ENCODE data around the gene CBLC.

DNA sequence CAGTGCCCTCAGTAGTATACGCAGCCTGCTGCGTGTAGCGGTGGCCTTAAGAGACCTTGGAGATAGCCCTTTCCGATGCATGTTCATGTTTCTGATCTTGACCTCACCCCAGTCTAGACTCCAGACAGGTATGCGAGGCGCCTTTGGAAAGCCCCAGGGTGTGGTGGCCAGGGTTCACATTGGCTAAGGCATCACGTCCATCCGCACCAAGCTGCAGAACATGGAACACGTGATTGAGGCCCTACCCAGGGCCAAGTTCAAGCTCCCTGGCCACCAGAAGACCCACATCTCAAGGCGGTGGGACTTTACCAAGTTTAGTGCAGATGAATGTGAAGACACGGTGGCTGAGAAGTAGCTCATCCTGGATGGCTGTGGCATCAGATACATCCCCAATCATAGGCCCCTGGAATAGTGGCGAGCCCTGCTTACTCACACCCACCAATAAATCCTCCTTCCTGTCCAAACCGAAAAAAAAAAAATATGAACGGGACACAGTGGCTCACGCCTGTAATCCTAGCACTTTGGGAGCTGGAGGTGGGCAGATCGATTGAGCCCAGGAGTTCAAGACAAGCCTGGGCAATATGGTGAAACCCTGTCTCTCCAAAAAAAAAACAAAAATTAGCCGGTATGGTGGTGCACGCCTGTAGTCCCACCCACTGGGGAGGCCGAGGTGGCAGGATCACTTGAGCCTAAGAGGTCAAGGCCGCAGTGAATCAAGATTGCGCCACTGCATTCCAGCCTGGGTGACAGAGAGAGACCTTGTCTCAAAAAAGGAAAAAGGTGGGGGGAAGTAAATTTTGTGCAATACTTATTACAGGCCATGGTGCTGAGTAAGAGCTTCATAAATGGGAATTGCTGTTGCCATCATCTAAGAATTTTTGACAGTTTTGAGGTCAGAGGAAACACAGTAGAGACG, 12.4 kb upstream of the CBLC start:
- TF ChIP-seq, protein P1, sequence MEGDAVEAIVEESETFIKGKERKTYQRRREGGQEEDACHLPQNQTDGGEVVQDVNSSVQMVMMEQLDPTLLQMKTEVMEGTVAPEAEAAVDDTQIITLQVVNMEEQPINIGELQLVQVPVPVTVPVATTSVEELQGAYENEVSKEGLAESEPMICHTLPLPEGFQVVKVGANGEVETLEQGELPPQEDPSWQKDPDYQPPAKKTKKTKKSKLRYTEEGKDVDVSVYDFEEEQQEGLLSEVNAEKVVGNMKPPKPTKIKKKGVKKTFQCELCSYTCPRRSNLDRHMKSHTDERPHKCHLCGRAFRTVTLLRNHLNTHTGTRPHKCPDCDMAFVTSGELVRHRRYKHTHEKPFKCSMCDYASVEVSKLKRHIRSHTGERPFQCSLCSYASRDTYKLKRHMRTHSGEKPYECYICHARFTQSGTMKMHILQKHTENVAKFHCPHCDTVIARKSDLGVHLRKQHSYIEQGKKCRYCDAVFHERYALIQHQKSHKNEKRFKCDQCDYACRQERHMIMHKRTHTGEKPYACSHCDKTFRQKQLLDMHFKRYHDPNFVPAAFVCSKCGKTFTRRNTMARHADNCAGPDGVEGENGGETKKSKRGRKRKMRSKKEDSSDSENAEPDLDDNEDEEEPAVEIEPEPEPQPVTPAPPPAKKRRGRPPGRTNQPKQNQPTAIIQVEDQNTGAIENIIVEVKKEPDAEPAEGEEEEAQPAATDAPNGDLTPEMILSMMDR (conservative IDR thresholded peaks at IDR 0.05; ENCODE audit: low read depth, low read length) = no peak
- no peak for TF ChIP-seq EZH2 (IDR thresholded peaks at IDR 0.05; ENCODE audit: low read length, unreplicated experiment)
